Testis (tissue), 2 donors: ENCODE measurements around the gene SELENOI.
"Not testable (repeated sequence)": the region's sequence is repeated elsewhere in the genome, so short reads cannot be mapped to it uniquely, and the experiment has no call there.

Source experiments
- POLR2A ChIP-seq: fragments of 450-650 bp; IDR thresholded peaks from one replicate; pipeline ENCODE4 v1.6.1; 2017; ENCODE audit warnings: antibody characterized with exemption, mild to moderate bottlenecking, moderate library complexity
- TF ChIP-seq, protein P1 (sequence below), 3 experiments: fragments of 450-650 bp in 2 of 3; fragments of 200-600 bp in 1 of 3; sonication (generic) in 1 of 3; IDR thresholded peaks; one replicate each; pipeline ENCODE4 v1.5.1; 2016 to 2019; ENCODE audit warnings: antibody characterized with exemption in 3 of 3, mild to moderate bottlenecking in 2 of 3, moderate library complexity in 1 of 3

DNA sequence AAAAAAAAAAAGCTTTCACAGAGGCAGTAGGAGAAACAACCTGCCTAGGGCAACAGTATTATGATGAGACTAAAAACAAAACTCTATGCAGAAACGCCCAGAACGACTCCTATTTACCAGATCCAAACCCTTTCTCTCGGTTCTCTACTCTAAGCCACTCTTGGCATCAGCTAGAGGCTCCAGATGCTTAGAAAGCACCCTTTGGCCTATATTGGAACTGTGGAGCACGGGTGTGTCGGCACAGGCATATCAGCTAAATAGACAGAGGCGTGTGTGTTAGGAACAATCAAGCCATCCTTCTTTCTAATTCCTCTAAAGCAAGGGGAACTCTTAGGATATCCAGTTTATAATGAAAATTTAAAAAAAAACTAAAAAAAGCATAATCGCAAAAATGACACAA is 40.8 kb upstream of the SELENOI start:
- TF ChIP-seq, protein P1, sequence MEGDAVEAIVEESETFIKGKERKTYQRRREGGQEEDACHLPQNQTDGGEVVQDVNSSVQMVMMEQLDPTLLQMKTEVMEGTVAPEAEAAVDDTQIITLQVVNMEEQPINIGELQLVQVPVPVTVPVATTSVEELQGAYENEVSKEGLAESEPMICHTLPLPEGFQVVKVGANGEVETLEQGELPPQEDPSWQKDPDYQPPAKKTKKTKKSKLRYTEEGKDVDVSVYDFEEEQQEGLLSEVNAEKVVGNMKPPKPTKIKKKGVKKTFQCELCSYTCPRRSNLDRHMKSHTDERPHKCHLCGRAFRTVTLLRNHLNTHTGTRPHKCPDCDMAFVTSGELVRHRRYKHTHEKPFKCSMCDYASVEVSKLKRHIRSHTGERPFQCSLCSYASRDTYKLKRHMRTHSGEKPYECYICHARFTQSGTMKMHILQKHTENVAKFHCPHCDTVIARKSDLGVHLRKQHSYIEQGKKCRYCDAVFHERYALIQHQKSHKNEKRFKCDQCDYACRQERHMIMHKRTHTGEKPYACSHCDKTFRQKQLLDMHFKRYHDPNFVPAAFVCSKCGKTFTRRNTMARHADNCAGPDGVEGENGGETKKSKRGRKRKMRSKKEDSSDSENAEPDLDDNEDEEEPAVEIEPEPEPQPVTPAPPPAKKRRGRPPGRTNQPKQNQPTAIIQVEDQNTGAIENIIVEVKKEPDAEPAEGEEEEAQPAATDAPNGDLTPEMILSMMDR (IDR thresholded peaks at IDR 0.05) = not testable (repeated sequence)
- not testable (repeated sequence) for TF ChIP-seq POLR2A
